GM19372 (cell line): ENCODE results near the gene PLA2G4D.

Experiments used
- ATAC-seq: cut with Tn5 transposase; IDR thresholded peaks from one replicate; pipeline ENCODE4 v1.9.1; 2021; ENCODE audit warnings: mild to moderate bottlenecking, low read depth, moderate library complexity; ENCODE audit not compliant: unreplicated experiment

Gene PLA2G4D

GRCh38 chr15:42077689-42078088 is 16.7 kb downstream of the PLA2G4D start:
- ATAC-seq: no peak

- ATAC-seq: no peak
Observed at GRCh38 chr15:42073418-42073817, 20.9 kb downstream of the PLA2G4D start.

- no peak for ATAC-seq
Observed at GRCh38 chr15:42072141-42072685, 22.1 kb downstream of the PLA2G4D start.

- no peak for ATAC-seq
Observed at GRCh38 chr15:42071717-42072116, 22.6 kb downstream of the PLA2G4D start.

- ATAC-seq: no peak
Observed at GRCh38 chr15:42070976-42071350, 23.4 kb downstream of the PLA2G4D start.

GRCh38 chr15:42070279-42070975 is 23.9 kb downstream of the PLA2G4D start:
- no peak for ATAC-seq

GRCh38 chr15:42069496-42070278 is 24.7 kb downstream of the PLA2G4D start:
- no peak for ATAC-seq

- ATAC-seq: no peak
Observed at GRCh38 chr15:42069025-42069424, 25.3 kb downstream of the PLA2G4D start.

- ATAC-seq: no peak
Observed at GRCh38 chr15:42068601-42069000, 25.8 kb downstream of the PLA2G4D start.

- no peak for ATAC-seq
Observed at GRCh38 chr15:42066764-42067415, 27.5 kb downstream of the PLA2G4D start.

- no peak for ATAC-seq
Observed at GRCh38 chr15:42065468-42065867, 28.9 kb downstream of the PLA2G4D start.

- no peak for ATAC-seq
Observed at GRCh38 chr15:42065033-42065432, 29.3 kb downstream of the PLA2G4D start.

- ATAC-seq: no peak
Observed at GRCh38 chr15:42064271-42064670, 30.1 kb downstream of the PLA2G4D start.

- no peak for ATAC-seq
Observed at GRCh38 chr15:42063122-42063848, 31.1 kb downstream of the PLA2G4D start.

GRCh38 chr15:42062284-42062806 is 32.0 kb downstream of the PLA2G4D start:
- no peak for ATAC-seq

GRCh38 chr15:42060797-42061196 is 33.6 kb downstream of the PLA2G4D start:
- no peak for ATAC-seq

- no peak for ATAC-seq
Observed at GRCh38 chr15:42060477-42060763, 33.9 kb downstream of the PLA2G4D start.

- no peak for ATAC-seq
Observed at GRCh38 chr15:42059661-42060476, 34.5 kb downstream of the PLA2G4D start.

GRCh38 chr15:42058791-42059190 is 35.6 kb downstream of the PLA2G4D start:
- no peak for ATAC-seq
